ENCODE measurements around the gene DISP1.

The DISP1 gene

GRCh38 chr1:222814536-222815439 is at the start of gene DISP1:
Gene DISP1, plus strand, starts transcription at chr1:222815039. Its CDS starts 127,785 bp downstream, at chr1:222942824.
- peak within 1 kb of the TSS; percentile 87 for H3K4me3 ChIP-seq (ENCODE audit: low read depth, low read length)
- no peak for TF ChIP-seq CTCF (IDR thresholded peaks at IDR 0.05; ENCODE audit: control insufficient read depth, extremely low read depth, insufficient read depth)
- peak; percentile 67 for DNase-seq (ENCODE audit: low read depth)

GRCh38 chr1:222767152-222767571 is 47.7 kb upstream of the DISP1 start:
- no peak for TF ChIP-seq CTCF (IDR thresholded peaks at IDR 0.05; ENCODE audit: control insufficient read depth, extremely low read depth, insufficient read depth)
- DNase-seq (ENCODE audit: low read depth), result no peak
- no peak overlapping the region for H3K4me3 ChIP-seq (ENCODE audit: low read depth, low read length)

GRCh38 chr1:222768592-222768991 is 46.2 kb upstream of the DISP1 start:
- no peak for TF ChIP-seq CTCF (IDR thresholded peaks at IDR 0.05; ENCODE audit: control insufficient read depth, extremely low read depth, insufficient read depth)
- H3K4me3 ChIP-seq (ENCODE audit: low read depth, low read length), result no peak overlapping the region
- no peak for DNase-seq (ENCODE audit: low read depth)

GRCh38 chr1:222769181-222769580 is 45.7 kb upstream of the DISP1 start:
- no peak overlapping the region for H3K4me3 ChIP-seq (ENCODE audit: low read depth, low read length)
- DNase-seq (ENCODE audit: low read depth), result no peak
- 0 out of 2 replicates have a peak, but pooled peaks have one; percentile 7 for TF ChIP-seq CTCF (IDR thresholded peaks at IDR 0.05; ENCODE audit: control insufficient read depth, extremely low read depth, insufficient read depth)

GRCh38 chr1:222769971-222770620 is 44.7 kb upstream of the DISP1 start:
- no peak for DNase-seq (ENCODE audit: low read depth)
- no peak for TF ChIP-seq CTCF (IDR thresholded peaks at IDR 0.05; ENCODE audit: control insufficient read depth, extremely low read depth, insufficient read depth)
- no peak overlapping the region for H3K4me3 ChIP-seq (ENCODE audit: low read depth, low read length)

GRCh38 chr1:222772996-222773379 is 41.9 kb upstream of the DISP1 start:
- no peak for TF ChIP-seq CTCF (IDR thresholded peaks at IDR 0.05; ENCODE audit: control insufficient read depth, extremely low read depth, insufficient read depth)
- H3K4me3 ChIP-seq (ENCODE audit: low read depth, low read length), result no peak overlapping the region
- DNase-seq (ENCODE audit: low read depth), result no peak
